ENCODE data around the gene MLX. TPM values are rescaled to one million over a fixed set of nuclear protein-coding genes. Genes with fewer than 3 reads are reported as not detected.

The MLX gene
- total RNA-seq, 4 donors from 2014 or later, result 47.0 to 62.8 (median 52.9) TPM

- Histone ChIP-seq H3K9me3 (no peaks in the 10 kb centered on the region), H3K27ac (no peak overlapping the region), H3K4me3 (replicated peaks in 1 of 3) (no peak overlapping the region), H3K4me1 (peaks cover 25 to 29% of the 10 kb centered on the region in 2 donors), H3K27me3 (no peaks in the 10 kb centered on the region), H3K36me3 (peaks cover 43 to 46% of the 10 kb centered on the region in 2 donors)
- intact Hi-C loops (cut with DNase I), result loop anchor here (10.0 kb wide), 1 partner anchor 190 kb away; the partner anchor contains the start of gene RAMP2
- DNase-seq, result no peak
- 78 to 83% methylated on average over 3 of the region's 3 CpGs for WGBS, 2 donors
- TF ChIP-seq, protein P1, sequence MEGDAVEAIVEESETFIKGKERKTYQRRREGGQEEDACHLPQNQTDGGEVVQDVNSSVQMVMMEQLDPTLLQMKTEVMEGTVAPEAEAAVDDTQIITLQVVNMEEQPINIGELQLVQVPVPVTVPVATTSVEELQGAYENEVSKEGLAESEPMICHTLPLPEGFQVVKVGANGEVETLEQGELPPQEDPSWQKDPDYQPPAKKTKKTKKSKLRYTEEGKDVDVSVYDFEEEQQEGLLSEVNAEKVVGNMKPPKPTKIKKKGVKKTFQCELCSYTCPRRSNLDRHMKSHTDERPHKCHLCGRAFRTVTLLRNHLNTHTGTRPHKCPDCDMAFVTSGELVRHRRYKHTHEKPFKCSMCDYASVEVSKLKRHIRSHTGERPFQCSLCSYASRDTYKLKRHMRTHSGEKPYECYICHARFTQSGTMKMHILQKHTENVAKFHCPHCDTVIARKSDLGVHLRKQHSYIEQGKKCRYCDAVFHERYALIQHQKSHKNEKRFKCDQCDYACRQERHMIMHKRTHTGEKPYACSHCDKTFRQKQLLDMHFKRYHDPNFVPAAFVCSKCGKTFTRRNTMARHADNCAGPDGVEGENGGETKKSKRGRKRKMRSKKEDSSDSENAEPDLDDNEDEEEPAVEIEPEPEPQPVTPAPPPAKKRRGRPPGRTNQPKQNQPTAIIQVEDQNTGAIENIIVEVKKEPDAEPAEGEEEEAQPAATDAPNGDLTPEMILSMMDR (IDR thresholded peaks at IDR 0.05), result no peak
- TF ChIP-seq POLR2A (IDR thresholded peaks at IDR 0.05), result no peak
Measured at GRCh38 chr17:42574463-42574862, 7.6 kb downstream of the MLX start.

DNA sequence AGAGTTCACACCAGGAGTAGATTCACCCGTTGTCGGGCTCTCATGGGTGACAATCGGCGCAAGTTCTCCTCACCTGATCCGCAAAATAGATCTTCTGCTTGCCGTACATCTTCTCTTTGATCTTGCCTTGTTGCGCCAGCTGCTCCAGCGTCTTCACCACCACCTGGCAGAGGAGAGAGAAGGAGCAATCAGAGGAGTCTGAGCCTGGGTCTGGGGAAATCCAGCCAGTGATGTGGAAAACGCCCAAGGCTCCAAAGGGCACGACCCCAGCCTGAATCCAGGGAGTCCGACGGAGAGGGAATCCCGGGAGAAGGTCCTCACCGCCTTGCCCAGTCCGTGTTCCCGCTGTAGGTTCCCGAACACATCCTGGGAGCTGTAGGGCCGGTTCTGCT, 10.2 kb downstream of the MLX start:
- TF ChIP-seq POLR2A (IDR thresholded peaks at IDR 0.05), result no peak
- TF ChIP-seq, protein P1 (IDR thresholded peaks at IDR 0.05), result no peak
- H3K36me3 ChIP-seq, result peaks cover 39 to 41% of the 10 kb centered on the region in 2 donors
- H3K27ac ChIP-seq, result peak overlapping the region in 1 of 3 donors; percentile 86
- peaks cover 13 to 14% of the 10 kb centered on the region in 2 donors for H3K4me1 ChIP-seq
- H3K27me3 ChIP-seq, result no peaks in the 10 kb centered on the region
- peak overlapping the region in 1 of 3 donors; percentile 49 for H3K4me3 ChIP-seq (replicated peaks in 1 of 3)
- WGBS, 2 donors, result 3 to 10% methylated on average over 10 to 18 of the region's 18 CpGs
- no peaks in the 10 kb centered on the region for H3K9me3 ChIP-seq
- DNase-seq, result no peak
- intact Hi-C loops (cut with DNase I), result loop anchor here (5.0 to 10.0 kb wide), 2 partner anchors 100 to 188 kb away; partner anchors contain the start of genes PLEKHH3 and RAMP2

DNA sequence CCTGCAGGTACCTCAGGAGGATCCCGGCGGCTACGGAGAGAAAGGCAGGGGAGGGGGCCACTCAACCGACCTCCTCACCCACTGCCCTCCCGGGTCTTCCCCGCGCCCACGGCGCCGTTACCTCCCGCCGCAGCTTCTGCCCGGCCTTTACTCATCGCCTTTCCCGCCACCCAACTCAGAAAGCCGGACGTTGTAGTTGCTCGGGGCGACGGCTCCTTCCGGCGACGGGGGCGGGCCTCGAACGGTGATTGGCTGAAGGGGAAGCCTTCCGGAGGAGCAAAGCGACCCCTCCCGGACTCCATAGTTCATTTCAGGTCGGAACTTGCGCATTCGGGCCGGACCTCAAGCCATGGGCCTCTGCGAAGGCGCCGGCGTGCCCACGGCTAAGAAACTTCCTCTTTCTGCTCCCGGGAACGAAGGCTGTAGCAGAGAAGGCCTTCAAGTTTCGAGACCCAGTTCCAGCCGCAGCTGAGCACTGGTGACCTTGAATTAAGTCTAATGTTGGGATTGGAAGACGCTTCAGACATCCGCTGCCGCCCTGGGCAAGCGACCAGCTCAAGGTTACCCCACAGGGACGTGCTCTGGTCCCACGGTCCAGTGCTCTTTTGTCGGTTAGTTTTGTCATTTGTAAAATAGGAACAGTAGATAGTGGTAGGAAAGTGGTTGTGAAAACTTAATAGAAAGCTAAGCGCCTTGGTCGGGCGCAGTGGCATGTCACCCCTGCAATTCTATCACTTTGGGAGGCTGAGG, 10.8 kb downstream of the MLX start, which contains the start of gene PSMC3IP:
Gene PSMC3IP (minus strand): TSS at position 198 of the 750 bp plus-strand sequence. CDS start 43 bp downstream, at position 155.
- H3K36me3 ChIP-seq, result peaks cover 39 to 41% of the 10 kb centered on the region in 2 donors
- intact Hi-C loops (cut with DNase I), result loop anchor here (5.0 to 10.0 kb wide), 2 partner anchors 100 to 187 kb away; partner anchors contain the start of genes PLEKHH3 and RAMP2
- H3K4me3 ChIP-seq (replicated peaks in 1 of 3), result peak within 1 kb of the TSS; percentile 25 to 49 (median 34)
- DNase-seq, result peak; percentile 95 to 96
- no peaks in the 10 kb centered on the region for H3K27me3 ChIP-seq
- TF ChIP-seq, protein P1 (IDR thresholded peaks at IDR 0.05), result peak in 2 of 6 experiments; percentile 31 to 45
- TF ChIP-seq POLR2A (IDR thresholded peaks at IDR 0.05), result peak in 1 of 2 donors; percentile 88
- H3K27ac ChIP-seq, result peak within 1 kb of the TSS; percentile 51 to 86 (median 86)
- no peaks in the 10 kb centered on the region for H3K9me3 ChIP-seq
- peaks cover 10 to 13% of the 10 kb centered on the region in 2 donors for H3K4me1 ChIP-seq
- 0% methylated on average over 18 to 29 of the region's 52 CpGs for WGBS, 2 donors

DNA sequence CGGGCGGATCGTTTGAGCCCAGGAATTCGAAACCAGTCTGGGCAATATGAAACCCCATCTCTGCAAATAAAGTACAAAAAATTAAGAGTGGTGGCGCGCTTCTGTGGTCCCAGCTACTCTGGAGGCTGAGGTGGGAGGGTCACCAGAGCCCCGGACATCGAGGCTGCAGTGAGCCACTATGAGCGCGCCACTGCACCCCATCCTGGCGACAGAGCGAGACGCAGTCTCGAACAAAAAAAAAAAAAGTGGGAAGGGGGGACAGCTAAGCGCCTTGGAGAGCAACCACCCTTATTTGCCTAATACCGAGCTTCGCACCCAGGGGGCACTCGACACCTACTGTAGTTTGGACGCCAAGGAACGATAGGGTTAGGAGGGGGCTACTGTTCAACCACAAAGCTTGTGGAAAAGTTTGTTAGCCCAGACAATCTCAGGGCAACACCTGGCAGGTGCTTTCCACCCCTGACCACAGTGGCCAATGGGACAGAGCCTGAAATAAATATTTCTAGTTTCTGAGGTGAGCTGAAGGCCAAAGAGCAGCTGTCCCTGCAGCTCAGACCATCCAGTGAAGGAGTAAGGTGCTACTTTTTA, 11.5 kb downstream of the MLX start:
- no peak for TF ChIP-seq POLR2A (IDR thresholded peaks at IDR 0.05)
- TF ChIP-seq, protein P1 (IDR thresholded peaks at IDR 0.05), result peak in 5 of 6 experiments; percentile 39 to 78 (median 66)
- Histone ChIP-seq H3K9me3 (no peaks in the 10 kb centered on the region), H3K27ac (peak overlapping the region; percentile 51 to 86 (median 86)), H3K36me3 (peaks cover 39 to 41% of the 10 kb centered on the region in 2 donors), H3K4me1 (peaks cover 10 to 13% of the 10 kb centered on the region in 2 donors), H3K4me3 (replicated peaks in 1 of 3) (peak overlapping the region; percentile 25 to 49 (median 34)), H3K27me3 (no peaks in the 10 kb centered on the region)
- 0 to 1% methylated on average over 19 to 20 of the region's 20 CpGs for WGBS, 2 donors
- intact Hi-C loops (cut with DNase I), result loop anchor here (5.0 to 10.0 kb wide), 2 partner anchors 99 to 186 kb away; partner anchors contain the start of genes PLEKHH3 and RAMP2
- DNase-seq, result peak; percentile 76 to 78
